CD4-positive, alpha-beta T cell treated with Interleukin-21 for 1 hour (primary cell): Measurements from ENCODE around the gene SLIT3.

ENCODE experiments used
- DNase-seq: peaks from one replicate; pipeline ENCODE4 v3.0.0-alpha.2; 2020

SLIT3 gene

GRCh38 chr5:169098331-169099121 is 202.4 kb downstream of the SLIT3 start:
- DNase-seq = no peak

- DNase-seq = no peak
Measured at GRCh38 chr5:169097374-169098326, 203.3 kb downstream of the SLIT3 start.

GRCh38 chr5:169095976-169096375 is 205.0 kb downstream of the SLIT3 start:
- no peak for DNase-seq

GRCh38 chr5:169095410-169095960 is 205.5 kb downstream of the SLIT3 start:
- no peak for DNase-seq

- DNase-seq = no peak
Measured at GRCh38 chr5:169094586-169095409, 206.1 kb downstream of the SLIT3 start.

- DNase-seq = no peak
Measured at GRCh38 chr5:169091396-169091980, 209.5 kb downstream of the SLIT3 start.

GRCh38 chr5:169089343-169089742 is 211.6 kb downstream of the SLIT3 start:
- DNase-seq = no peak

- no peak for DNase-seq
Measured at GRCh38 chr5:169088028-169088725, 212.8 kb downstream of the SLIT3 start.

GRCh38 chr5:169085636-169086035 is 215.3 kb downstream of the SLIT3 start:
- DNase-seq = no peak

GRCh38 chr5:169085212-169085611 is 215.7 kb downstream of the SLIT3 start:
- no peak for DNase-seq

GRCh38 chr5:169084775-169085174 is 216.2 kb downstream of the SLIT3 start:
- no peak for DNase-seq

GRCh38 chr5:169083394-169084018 is 217.4 kb downstream of the SLIT3 start:
- DNase-seq = no peak

- no peak for DNase-seq
Measured at GRCh38 chr5:169081000-169081724, 219.8 kb downstream of the SLIT3 start.

GRCh38 chr5:169080448-169080911 is 220.5 kb downstream of the SLIT3 start:
- DNase-seq = no peak

GRCh38 chr5:169079697-169080096 is 221.2 kb downstream of the SLIT3 start:
- no peak for DNase-seq

- DNase-seq = no peak
Measured at GRCh38 chr5:169074839-169075238, 226.1 kb downstream of the SLIT3 start.

GRCh38 chr5:169072233-169072632 is 228.7 kb downstream of the SLIT3 start:
- DNase-seq = no peak

GRCh38 chr5:169070413-169070812 is 230.5 kb downstream of the SLIT3 start:
- DNase-seq = no peak

- no peak for DNase-seq
Measured at GRCh38 chr5:169067751-169068173, 233.2 kb downstream of the SLIT3 start.

- DNase-seq = no peak
Measured at GRCh38 chr5:169065400-169065799, 235.5 kb downstream of the SLIT3 start.
